ENCODE measurements around the gene KRT31.

DNA sequence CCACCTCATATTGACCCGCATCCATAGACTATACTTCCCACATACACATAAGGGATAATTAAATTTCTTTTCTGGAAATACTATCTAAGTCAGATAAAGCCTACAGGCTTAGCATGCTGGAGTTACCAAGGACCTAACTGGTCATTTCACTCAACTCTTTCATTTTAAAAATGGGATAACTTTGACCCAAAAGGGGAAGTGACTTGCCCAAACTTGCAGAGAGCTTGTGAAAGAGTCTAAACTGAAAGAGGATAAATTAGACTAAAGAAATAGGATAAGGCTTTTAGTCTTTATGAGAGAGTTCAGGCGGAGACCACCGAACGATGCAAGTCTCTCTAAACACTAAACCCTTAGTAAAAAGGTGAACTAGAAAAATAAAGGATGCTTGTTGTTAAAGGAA is 42.9 kb downstream of the KRT31 start:
- TF ChIP-seq, protein P1, sequence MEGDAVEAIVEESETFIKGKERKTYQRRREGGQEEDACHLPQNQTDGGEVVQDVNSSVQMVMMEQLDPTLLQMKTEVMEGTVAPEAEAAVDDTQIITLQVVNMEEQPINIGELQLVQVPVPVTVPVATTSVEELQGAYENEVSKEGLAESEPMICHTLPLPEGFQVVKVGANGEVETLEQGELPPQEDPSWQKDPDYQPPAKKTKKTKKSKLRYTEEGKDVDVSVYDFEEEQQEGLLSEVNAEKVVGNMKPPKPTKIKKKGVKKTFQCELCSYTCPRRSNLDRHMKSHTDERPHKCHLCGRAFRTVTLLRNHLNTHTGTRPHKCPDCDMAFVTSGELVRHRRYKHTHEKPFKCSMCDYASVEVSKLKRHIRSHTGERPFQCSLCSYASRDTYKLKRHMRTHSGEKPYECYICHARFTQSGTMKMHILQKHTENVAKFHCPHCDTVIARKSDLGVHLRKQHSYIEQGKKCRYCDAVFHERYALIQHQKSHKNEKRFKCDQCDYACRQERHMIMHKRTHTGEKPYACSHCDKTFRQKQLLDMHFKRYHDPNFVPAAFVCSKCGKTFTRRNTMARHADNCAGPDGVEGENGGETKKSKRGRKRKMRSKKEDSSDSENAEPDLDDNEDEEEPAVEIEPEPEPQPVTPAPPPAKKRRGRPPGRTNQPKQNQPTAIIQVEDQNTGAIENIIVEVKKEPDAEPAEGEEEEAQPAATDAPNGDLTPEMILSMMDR (IDR thresholded peaks at IDR 0.05), result no peak
- TF ChIP-seq EP300 (IDR thresholded peaks at IDR 0.05), result no peak
- TF ChIP-seq POLR2AphosphoS5 (IDR thresholded peaks at IDR 0.05), result no peak

Data from esophagus muscularis mucosa (tissue), 4 donors.